Upper lobe of left lung (tissue), 4 donors: ENCODE results near the gene ECI1.

ENCODE experiments used
- EP300 ChIP-seq, 4 donors: sonication (generic); formaldehyde crosslinking; IDR thresholded peaks; one replicate each; pipeline ENCODE4 v1.5.1; 2017; ENCODE audit warnings: antibody characterized with exemption in 4 of 4, control low read depth in 2 of 4
- POLR2A ChIP-seq, 4 donors: fragments of 450-650 bp; IDR thresholded peaks; one replicate each; pipeline ENCODE4 v1.5.1; 2016 to 2017; ENCODE audit warnings: antibody characterized with exemption in 4 of 4, mild to moderate bottlenecking in 2 of 4
- POLR2AphosphoS5 ChIP-seq, 2 donors: sonication (generic); formaldehyde crosslinking; IDR thresholded peaks; one replicate each; pipeline ENCODE4 v1.5.1; 2017; ENCODE audit warnings: antibody characterized with exemption in 2 of 2
- TF ChIP-seq, protein P1 (sequence below), 6 experiments: fragments of 450-650 bp in 4 of 6; fragments of 200-600 bp in 2 of 6; sonication (generic) in 2 of 6; IDR thresholded peaks; one replicate each; pipeline ENCODE4 v1.5.1; 2016 to 2019; ENCODE audit warnings: antibody characterized with exemption in 6 of 6

DNA sequence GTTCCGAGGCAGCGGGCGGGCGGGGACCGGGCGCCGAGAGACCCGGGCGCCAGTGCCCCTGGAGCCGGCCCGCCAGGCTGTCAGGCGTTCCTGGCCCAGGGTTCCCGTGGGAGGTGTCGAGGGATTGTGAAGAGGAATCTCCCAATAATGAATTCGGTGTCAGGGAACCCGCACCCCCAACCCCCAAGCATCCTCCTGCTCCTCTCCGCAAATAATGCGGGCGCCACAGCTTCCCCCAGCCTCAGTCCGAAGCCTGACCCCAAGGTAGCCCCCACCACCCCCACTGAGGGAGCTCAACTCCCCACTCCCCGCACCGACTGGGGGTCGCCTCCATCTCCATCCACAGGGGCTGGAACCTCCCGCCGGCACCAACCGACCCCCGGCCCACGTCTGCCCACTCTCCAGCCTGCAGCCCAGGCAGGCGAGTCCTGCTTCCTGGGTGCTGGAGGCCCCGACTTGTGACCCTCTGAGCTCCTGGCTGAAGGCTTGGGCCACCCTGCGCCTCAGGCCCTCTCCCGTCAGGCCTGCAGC is 54.3 kb downstream of the ECI1 start:
- TF ChIP-seq, protein P1, sequence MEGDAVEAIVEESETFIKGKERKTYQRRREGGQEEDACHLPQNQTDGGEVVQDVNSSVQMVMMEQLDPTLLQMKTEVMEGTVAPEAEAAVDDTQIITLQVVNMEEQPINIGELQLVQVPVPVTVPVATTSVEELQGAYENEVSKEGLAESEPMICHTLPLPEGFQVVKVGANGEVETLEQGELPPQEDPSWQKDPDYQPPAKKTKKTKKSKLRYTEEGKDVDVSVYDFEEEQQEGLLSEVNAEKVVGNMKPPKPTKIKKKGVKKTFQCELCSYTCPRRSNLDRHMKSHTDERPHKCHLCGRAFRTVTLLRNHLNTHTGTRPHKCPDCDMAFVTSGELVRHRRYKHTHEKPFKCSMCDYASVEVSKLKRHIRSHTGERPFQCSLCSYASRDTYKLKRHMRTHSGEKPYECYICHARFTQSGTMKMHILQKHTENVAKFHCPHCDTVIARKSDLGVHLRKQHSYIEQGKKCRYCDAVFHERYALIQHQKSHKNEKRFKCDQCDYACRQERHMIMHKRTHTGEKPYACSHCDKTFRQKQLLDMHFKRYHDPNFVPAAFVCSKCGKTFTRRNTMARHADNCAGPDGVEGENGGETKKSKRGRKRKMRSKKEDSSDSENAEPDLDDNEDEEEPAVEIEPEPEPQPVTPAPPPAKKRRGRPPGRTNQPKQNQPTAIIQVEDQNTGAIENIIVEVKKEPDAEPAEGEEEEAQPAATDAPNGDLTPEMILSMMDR (IDR thresholded peaks at IDR 0.05), result no peak
- no peak for TF ChIP-seq POLR2A (IDR thresholded peaks at IDR 0.05)
- TF ChIP-seq EP300 (IDR thresholded peaks at IDR 0.05), result no peak
- no peak for TF ChIP-seq POLR2AphosphoS5 (IDR thresholded peaks at IDR 0.05)
